Liver (tissue), 3 donors: ENCODE results near the gene IL7R.

Experiments
- CTCF ChIP-seq: fragments of 150-350 bp; IDR thresholded peaks from 2 replicates; pipeline ENCODE4 v1.5.1; 2017; ENCODE audit warnings: improper control_type of control experiment, low read depth, low read length; ENCODE audit not compliant: missing input control
- JUND ChIP-seq, 2 donors: IDR thresholded peaks; 2 replicates each; pipeline ENCODE4 v1.6.1; 2016; ENCODE audit warnings: antibody characterized with exemption in 2 of 2
- donor health status: healthy.
- donor health status: healthy.

DNA sequence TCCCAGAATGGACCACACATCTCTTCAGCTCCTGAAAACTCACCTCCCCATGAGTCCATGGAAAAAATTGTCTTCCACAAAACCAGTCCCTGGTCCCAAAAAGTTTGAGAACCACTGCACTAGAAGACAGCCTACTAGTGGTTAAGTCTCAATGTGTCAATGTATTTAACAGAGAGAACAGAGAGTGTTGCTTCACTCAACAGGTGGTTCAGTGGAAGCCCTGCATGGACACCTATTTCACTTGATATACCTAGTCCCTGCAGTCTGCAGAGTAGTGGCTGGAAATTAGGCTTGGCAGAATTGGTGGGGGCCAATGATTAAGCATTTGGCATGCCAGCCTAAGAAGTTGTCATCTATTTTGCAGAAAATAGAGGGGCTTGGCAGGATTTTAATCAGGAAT is 23.0 kb downstream of the IL7R start:
- no peak for TF ChIP-seq JUND (IDR thresholded peaks at IDR 0.05)
- TF ChIP-seq CTCF, result no peak
